Measurements from ENCODE around the gene UPF2. TPM values are rescaled to one million over a fixed set of nuclear protein-coding genes. Genes with fewer than 3 reads are reported as not detected.
A peak's percentile ranks its signal among the peaks of the same experiment; 100 is the strongest.
"Not testable (repeated sequence)": the region's sequence is repeated elsewhere in the genome, so short reads cannot be mapped to it uniquely, and the experiment has no call there.

UPF2 gene
- total RNA-seq, 1 donor, result 18.3 TPM

DNA sequence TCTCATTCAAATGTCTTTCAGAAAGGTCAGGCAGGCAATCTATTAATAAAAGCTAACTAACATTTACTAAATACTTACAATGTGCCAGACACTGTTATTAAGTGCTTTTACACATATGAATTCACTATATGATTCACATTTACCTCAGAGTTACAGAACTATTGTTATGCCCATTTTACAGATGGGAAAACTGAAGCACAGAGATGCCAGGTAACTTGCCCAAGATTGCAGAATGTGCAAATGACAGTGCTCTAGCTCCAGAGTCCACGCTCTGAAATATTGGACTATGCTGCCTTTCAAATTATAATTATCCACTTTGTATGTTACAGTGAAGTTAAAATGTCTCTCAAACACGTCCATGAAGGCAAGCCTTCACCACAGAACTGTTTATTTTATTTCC, 22.0 kb downstream of the UPF2 start:
- TF ChIP-seq, protein P1, sequence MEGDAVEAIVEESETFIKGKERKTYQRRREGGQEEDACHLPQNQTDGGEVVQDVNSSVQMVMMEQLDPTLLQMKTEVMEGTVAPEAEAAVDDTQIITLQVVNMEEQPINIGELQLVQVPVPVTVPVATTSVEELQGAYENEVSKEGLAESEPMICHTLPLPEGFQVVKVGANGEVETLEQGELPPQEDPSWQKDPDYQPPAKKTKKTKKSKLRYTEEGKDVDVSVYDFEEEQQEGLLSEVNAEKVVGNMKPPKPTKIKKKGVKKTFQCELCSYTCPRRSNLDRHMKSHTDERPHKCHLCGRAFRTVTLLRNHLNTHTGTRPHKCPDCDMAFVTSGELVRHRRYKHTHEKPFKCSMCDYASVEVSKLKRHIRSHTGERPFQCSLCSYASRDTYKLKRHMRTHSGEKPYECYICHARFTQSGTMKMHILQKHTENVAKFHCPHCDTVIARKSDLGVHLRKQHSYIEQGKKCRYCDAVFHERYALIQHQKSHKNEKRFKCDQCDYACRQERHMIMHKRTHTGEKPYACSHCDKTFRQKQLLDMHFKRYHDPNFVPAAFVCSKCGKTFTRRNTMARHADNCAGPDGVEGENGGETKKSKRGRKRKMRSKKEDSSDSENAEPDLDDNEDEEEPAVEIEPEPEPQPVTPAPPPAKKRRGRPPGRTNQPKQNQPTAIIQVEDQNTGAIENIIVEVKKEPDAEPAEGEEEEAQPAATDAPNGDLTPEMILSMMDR (IDR thresholded peaks at IDR 0.05; ENCODE audit: insufficient read depth, low read length), result no peak
- DNase-seq (ENCODE audit: low read depth), result no peak
- H3K4me3 ChIP-seq (ENCODE audit: low read depth, low read length), result no peak overlapping the region

- no peak overlapping the region for H3K4me3 ChIP-seq (ENCODE audit: low read depth, low read length)
- DNase-seq (ENCODE audit: low read depth), result peak; percentile 37
- TF ChIP-seq, protein P1 (IDR thresholded peaks at IDR 0.05; ENCODE audit: insufficient read depth, low read length), result no peak
Observed at GRCh38 chr10:12019283-12019971, 23.2 kb downstream of the UPF2 start.

DNA sequence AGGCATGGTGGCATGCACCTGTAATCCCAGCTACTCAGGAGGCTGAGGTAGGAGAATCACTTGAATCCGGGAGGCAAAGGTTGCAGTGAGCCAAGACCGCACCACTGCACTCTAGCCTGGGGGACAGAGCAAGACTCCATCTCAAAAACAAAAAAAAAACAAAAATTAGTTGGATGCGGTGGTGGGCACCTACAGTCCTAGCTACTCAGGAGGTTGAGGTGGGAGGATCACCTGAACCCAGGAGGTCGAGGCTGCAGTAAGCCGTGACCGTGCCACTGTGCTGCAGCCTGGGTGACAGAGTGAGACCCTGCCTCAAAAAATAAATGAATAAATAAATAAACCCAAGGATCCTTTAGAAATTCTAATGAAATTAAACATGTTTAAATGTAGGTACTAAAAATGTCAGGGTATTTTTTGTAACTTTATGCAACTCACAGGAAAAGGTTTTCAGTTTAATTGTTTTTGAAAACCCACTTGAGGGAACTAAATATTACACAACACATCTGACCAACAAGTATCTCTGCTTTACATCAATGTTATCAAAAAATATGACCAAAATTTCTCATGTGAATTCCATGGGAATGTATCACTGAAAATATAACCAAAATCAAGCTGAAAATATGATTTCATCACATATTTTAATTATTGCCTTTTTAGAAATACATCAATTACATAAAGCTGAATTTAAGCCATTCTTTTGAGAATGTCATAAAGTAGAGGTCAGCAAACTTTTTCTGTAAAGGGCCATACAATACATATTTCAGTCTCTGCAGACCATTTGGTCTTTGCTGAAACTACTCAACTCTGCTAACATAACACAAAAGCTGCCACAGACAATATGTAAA, 23.9 kb downstream of the UPF2 start:
- no peak overlapping the region for H3K4me3 ChIP-seq (ENCODE audit: low read depth, low read length)
- peak; percentile 83 for DNase-seq (ENCODE audit: low read depth)
- TF ChIP-seq, protein P1 (IDR thresholded peaks at IDR 0.05; ENCODE audit: insufficient read depth, low read length), result no peak

- TF ChIP-seq, protein P1 (IDR thresholded peaks at IDR 0.05; ENCODE audit: insufficient read depth, low read length), result no peak
- no peak overlapping the region for H3K4me3 ChIP-seq (ENCODE audit: low read depth, low read length)
- DNase-seq (ENCODE audit: low read depth), result no peak
Observed at GRCh38 chr10:12013926-12014325, 28.7 kb downstream of the UPF2 start.

DNA sequence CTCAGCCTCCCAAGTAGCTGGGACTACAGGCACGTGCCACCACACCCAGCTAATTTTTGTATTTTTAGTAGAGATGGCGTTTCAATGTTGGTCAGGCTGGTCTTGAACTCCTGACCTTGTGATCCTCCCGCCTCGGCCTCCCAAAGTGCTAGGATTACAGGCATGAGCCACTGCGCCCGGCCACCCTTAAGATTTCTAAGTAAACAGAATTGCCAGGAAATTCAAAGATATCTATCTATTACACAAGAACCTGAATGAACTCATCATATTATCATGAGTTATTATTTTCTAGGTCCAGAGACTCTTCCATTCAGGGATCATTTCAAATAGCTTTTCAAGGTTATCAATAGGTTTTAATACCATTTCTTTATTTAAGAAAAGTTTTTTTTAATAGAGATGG, 29.2 kb downstream of the UPF2 start:
- DNase-seq (ENCODE audit: low read depth); H3K4me3 ChIP-seq (ENCODE audit: low read depth, low read length): not testable (repeated sequence)

- no peak overlapping the region for H3K4me3 ChIP-seq (ENCODE audit: low read depth, low read length)
- no peak for DNase-seq (ENCODE audit: low read depth)
- TF ChIP-seq, protein P1 (IDR thresholded peaks at IDR 0.05; ENCODE audit: insufficient read depth, low read length), result no peak
Observed at GRCh38 chr10:12010353-12010752, 32.3 kb downstream of the UPF2 start.

DNA sequence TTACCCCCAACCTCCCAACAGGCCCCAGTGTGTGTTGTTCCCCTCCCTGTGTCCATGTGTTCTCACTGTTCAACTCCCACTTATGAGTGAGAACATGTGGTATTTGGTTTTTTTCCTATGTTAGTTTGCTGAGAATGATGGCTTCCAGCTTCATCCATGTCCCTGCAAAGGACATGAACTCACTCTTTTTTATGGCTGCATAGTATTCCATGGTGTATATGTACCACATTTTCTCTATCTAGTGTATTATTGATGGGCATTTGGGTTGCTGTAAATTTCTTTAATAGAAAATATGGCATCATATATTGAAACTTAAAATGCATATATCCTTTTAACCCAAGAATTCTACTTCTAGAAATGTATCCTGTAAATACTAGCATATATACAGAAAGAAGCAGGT, 33.8 kb downstream of the UPF2 start:
- DNase-seq (ENCODE audit: low read depth); H3K4me3 ChIP-seq (ENCODE audit: low read depth, low read length): not testable (repeated sequence)

Data from fibroblast of the aortic adventitia (primary cell).